ENCODE data around the gene METAP1D.
"Not testable (repeated sequence)": the region's sequence is repeated elsewhere in the genome, so short reads cannot be mapped to it uniquely, and the experiment has no call there.

METAP1D gene

GRCh38 chr2:172063446-172063845, 63.7 kb downstream of the METAP1D start:
- H3K27ac ChIP-seq: no peak overlapping the region
- no peaks in the 10 kb centered on the region for H3K27me3 ChIP-seq (ENCODE audit: control insufficient read depth, insufficient read depth, low read length)
- no peak overlapping the region for H2AFZ ChIP-seq
- no peaks in the 10 kb centered on the region for H3K9me3 ChIP-seq (ENCODE audit: control insufficient read depth, low read length)
- no peak for TF ChIP-seq CTCF (IDR thresholded peaks at IDR 0.05)
- H3K9ac ChIP-seq: no peak overlapping the region
- H3K79me2 ChIP-seq: no peaks in the 10 kb centered on the region
- no peak overlapping the region for H3K4me3 ChIP-seq (ENCODE audit: low read depth, low read length)
- no peaks in the 10 kb centered on the region for H3K4me1 ChIP-seq
- H3K36me3 ChIP-seq (ENCODE audit: control insufficient read depth, insufficient read depth, low read length): no peaks in the 10 kb centered on the region
- H3K4me2 ChIP-seq (ENCODE audit: low read length): no peak overlapping the region

GRCh38 chr2:172065111-172065510, 65.4 kb downstream of the METAP1D start:
- H3K27ac ChIP-seq: no peak overlapping the region
- H2AFZ ChIP-seq: no peak overlapping the region
- TF ChIP-seq CTCF (IDR thresholded peaks at IDR 0.05): no peak
- no peaks in the 10 kb centered on the region for H3K9me3 ChIP-seq (ENCODE audit: control insufficient read depth, low read length)
- no peaks in the 10 kb centered on the region for H3K27me3 ChIP-seq (ENCODE audit: control insufficient read depth, insufficient read depth, low read length)
- no peaks in the 10 kb centered on the region for H3K36me3 ChIP-seq (ENCODE audit: control insufficient read depth, insufficient read depth, low read length)
- no peak overlapping the region for H3K4me3 ChIP-seq (ENCODE audit: low read depth, low read length)
- H3K9ac ChIP-seq: no peak overlapping the region
- H3K79me2 ChIP-seq: no peaks in the 10 kb centered on the region
- H3K4me1 ChIP-seq: no peaks in the 10 kb centered on the region
- H3K4me2 ChIP-seq (ENCODE audit: low read length): no peak overlapping the region

- Histone ChIP-seq H2AFZ (no peak overlapping the region), H3K4me3 (ENCODE audit: low read depth, low read length) (no peak overlapping the region)
These were observed 66.7 kb downstream of the METAP1D start for GRCh38 chr2:172066394-172066886.

GRCh38 chr2:172067905-172068304, 68.2 kb downstream of the METAP1D start:
- H3K4me3 ChIP-seq (ENCODE audit: low read depth, low read length); H3K79me2 ChIP-seq; H3K9ac ChIP-seq; H3K27me3 ChIP-seq (ENCODE audit: control insufficient read depth, insufficient read depth, low read length); H3K27ac ChIP-seq; H2AFZ ChIP-seq; H3K4me2 ChIP-seq (ENCODE audit: low read length); H3K36me3 ChIP-seq (ENCODE audit: control insufficient read depth, insufficient read depth, low read length); H3K4me1 ChIP-seq; H3K9me3 ChIP-seq (ENCODE audit: control insufficient read depth, low read length): not testable (repeated sequence)

More at GRCh38 chr2:172066394-172066886, 66.7 kb downstream of the METAP1D start:
- H3K27ac ChIP-seq: no peak overlapping the region
- H3K4me1 ChIP-seq: no peaks in the 10 kb centered on the region
- no peaks in the 10 kb centered on the region for H3K79me2 ChIP-seq
- no peaks in the 10 kb centered on the region for H3K9me3 ChIP-seq (ENCODE audit: control insufficient read depth, low read length)
- no peaks in the 10 kb centered on the region for H3K36me3 ChIP-seq (ENCODE audit: control insufficient read depth, insufficient read depth, low read length)
- no peaks in the 10 kb centered on the region for H3K27me3 ChIP-seq (ENCODE audit: control insufficient read depth, insufficient read depth, low read length)
- H3K4me2 ChIP-seq (ENCODE audit: low read length): no peak overlapping the region
- H3K9ac ChIP-seq: no peak overlapping the region
- no peak for TF ChIP-seq CTCF (IDR thresholded peaks at IDR 0.05)

GRCh38 chr2:172070936-172071335, 71.2 kb downstream of the METAP1D start:
- no peak overlapping the region for H3K9ac ChIP-seq
- no peak overlapping the region for H3K27ac ChIP-seq
- no peak for TF ChIP-seq CTCF (IDR thresholded peaks at IDR 0.05)
- no peaks in the 10 kb centered on the region for H3K9me3 ChIP-seq (ENCODE audit: control insufficient read depth, low read length)
- no peaks in the 10 kb centered on the region for H3K36me3 ChIP-seq (ENCODE audit: control insufficient read depth, insufficient read depth, low read length)
- H3K27me3 ChIP-seq (ENCODE audit: control insufficient read depth, insufficient read depth, low read length): no peaks in the 10 kb centered on the region
- H2AFZ ChIP-seq: no peak overlapping the region
- H3K4me3 ChIP-seq (ENCODE audit: low read depth, low read length): no peak overlapping the region
- H3K79me2 ChIP-seq: no peaks in the 10 kb centered on the region
- H3K4me1 ChIP-seq: no peaks in the 10 kb centered on the region
- no peak overlapping the region for H3K4me2 ChIP-seq (ENCODE audit: low read length)

All from parathyroid adenoma (tissue), 2 donors.